ENCODE measurements around the gene APOM.

- TF ChIP-seq CTCF (IDR thresholded peaks at IDR 0.05) (no peak), POLR2A (IDR thresholded peaks at IDR 0.05) (no peak), EP300 (IDR thresholded peaks at IDR 0.05; ENCODE audit: low read depth) (no peak)
Measured at GRCh38 chr6:31636698-31637596, 18.7 kb upstream of the APOM start.

Data from transverse colon (tissue), 3 donors.